Measurements from ENCODE around the gene EMC9.
A peak's percentile ranks its signal among the peaks of the same experiment; 100 is the strongest.

The EMC9 gene, protein sequence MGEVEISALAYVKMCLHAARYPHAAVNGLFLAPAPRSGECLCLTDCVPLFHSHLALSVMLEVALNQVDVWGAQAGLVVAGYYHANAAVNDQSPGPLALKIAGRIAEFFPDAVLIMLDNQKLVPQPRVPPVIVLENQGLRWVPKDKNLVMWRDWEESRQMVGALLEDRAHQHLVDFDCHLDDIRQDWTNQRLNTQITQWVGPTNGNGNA

GRCh38 chr14:24141097-24141880, at the start of gene EMC9:
TSS of gene EMC9 (minus strand) at chr14:24141591. CDS start at chr14:24141304, 287 bp downstream.
- peak; percentile 98 for DNase-seq (ENCODE audit: low read depth)

DNA sequence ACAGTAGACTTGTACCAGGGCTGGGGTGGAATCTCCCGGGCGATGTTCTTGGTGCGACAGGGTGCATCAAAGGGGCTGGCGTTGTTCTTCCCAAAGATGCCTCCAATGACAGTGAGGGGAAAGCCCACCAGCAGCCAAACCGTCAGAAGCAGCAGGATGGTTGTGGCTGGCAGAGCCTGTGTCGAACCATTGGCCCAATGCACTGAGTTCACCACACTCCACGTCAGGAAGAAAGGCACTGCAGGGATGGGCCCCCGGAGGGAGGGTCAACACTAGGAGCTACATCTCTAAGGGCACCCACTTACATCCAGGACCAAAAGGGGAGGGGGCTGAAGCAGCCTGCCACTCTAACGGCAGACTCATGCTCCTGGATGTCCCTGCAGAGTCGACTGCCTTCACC, 49.0 kb upstream of the EMC9 start:
- no peak for DNase-seq (ENCODE audit: low read depth)

- no peak for DNase-seq (ENCODE audit: low read depth)
These were observed 48.1 kb upstream of the EMC9 start for GRCh38 chr14:24189460-24189859.

GRCh38 chr14:24189059-24189375, 47.6 kb upstream of the EMC9 start:
- DNase-seq (ENCODE audit: low read depth): no peak

GRCh38 chr14:24188251-24189058, 47.1 kb upstream of the EMC9 start, which contains the start of gene IPO4:
TSS of gene IPO4 (minus strand) at chr14:24188816. CDS start at chr14:24188787, 29 bp downstream.
- peak; percentile 98 for DNase-seq (ENCODE audit: low read depth)

DNA sequence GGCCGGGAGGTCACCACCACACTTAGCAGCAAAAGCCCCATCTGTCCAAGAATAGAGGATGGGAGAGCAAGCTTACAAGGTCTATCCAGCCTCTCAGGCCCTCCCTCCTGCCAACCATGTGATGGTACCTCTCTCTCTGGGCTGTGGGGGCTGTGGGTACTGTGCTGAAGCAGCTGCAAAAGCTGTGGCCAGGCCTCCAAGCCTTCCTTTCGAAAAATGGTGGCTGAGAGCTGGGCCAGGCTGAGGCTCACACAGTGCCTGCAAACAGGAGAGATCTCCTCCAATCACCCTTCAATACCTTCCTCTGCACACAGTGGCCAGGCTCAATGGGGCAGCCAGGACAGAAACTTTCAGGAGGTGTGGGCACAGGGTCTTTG, 46.1 kb upstream of the EMC9 start:
- DNase-seq (ENCODE audit: low read depth): no peak

- no peak for DNase-seq (ENCODE audit: low read depth)
These were observed 45.6 kb upstream of the EMC9 start for GRCh38 chr14:24186831-24187538.

DNA sequence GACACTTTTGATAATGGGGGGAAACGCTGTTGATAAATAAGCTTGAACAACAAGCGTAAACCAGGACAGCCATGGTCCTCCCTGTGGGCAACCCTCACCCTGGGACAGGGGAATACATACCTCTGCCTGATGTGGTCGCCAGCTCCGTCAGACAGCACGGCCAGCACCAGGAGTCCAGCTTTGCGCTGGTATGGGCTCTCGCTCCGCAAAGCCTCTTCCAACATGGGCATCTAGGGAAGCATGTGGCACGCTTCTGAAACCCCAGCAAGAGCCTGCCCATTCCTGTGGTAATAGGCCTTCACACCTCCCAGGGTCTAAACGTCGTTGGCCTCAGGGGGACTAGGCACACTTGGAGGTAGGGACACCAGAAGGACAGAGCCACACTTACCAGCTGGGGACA, 44.4 kb upstream of the EMC9 start:
- no peak for DNase-seq (ENCODE audit: low read depth)

DNA sequence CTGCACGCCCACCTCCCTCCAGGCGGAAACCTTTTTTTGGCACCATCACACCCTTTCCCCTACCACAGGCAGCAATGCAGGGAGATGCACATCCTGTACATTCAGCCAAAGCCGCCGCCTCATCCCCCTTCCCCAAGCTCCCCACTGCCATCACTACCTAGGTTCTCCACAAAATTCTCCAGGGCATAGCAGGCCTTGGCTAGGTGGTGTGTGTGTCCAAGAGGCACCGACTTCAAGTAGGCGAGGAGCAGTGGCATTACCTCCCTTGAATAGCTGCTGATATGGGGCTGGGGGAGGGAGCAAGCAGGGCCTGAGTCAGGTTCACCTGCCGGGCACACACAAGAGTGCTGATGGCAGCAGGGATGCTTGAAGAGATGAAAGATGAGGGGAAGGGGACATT, 43.6 kb upstream of the EMC9 start:
- no peak for DNase-seq (ENCODE audit: low read depth)

GRCh38 chr14:24184104-24184970, 42.9 kb upstream of the EMC9 start:
- DNase-seq (ENCODE audit: low read depth): no peak

GRCh38 chr14:24183014-24183481, 41.7 kb upstream of the EMC9 start:
- DNase-seq (ENCODE audit: low read depth): no peak

GRCh38 chr14:24182110-24182882, 40.9 kb upstream of the EMC9 start:
- DNase-seq (ENCODE audit: low read depth): no peak

GRCh38 chr14:24181371-24182077, 40.1 kb upstream of the EMC9 start:
- DNase-seq (ENCODE audit: low read depth): no peak

- DNase-seq (ENCODE audit: low read depth): peak; percentile 84
These were observed 38.8 kb upstream of the EMC9 start for GRCh38 chr14:24179961-24180796.

DNA sequence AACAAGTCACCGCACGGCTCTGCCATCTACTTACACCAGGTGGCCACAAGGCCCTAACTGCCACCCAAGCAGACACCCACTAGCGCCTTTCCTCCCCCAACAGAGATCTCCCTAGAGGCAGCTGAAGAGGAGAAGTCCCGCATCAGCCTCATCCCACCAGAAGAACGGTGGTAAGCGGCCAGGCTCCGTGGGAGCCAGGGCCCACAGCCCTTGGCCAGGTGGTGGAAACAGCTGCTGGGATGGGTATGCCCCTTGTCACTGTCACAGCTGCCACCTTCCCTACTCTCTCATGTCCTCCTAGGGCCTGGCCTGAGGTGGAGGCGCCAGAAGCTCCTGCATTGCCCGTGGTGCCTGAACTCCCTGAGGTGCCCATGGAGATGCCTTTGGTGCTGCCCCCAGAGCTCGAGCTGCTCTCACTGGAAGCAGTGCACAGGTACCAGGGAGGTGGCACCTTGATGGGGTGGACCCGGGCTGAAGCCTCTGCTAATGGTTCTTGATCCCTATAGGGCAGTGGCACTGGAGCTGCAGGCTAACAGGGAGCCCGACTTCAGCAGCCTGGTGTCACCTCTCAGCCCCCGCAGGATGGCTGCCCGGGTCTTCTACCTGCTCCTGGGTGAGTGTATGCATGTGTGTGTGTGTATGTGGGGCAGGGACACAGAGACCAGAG, 38.0 kb upstream of the EMC9 start:
- no peak for DNase-seq (ENCODE audit: low read depth)

DNA sequence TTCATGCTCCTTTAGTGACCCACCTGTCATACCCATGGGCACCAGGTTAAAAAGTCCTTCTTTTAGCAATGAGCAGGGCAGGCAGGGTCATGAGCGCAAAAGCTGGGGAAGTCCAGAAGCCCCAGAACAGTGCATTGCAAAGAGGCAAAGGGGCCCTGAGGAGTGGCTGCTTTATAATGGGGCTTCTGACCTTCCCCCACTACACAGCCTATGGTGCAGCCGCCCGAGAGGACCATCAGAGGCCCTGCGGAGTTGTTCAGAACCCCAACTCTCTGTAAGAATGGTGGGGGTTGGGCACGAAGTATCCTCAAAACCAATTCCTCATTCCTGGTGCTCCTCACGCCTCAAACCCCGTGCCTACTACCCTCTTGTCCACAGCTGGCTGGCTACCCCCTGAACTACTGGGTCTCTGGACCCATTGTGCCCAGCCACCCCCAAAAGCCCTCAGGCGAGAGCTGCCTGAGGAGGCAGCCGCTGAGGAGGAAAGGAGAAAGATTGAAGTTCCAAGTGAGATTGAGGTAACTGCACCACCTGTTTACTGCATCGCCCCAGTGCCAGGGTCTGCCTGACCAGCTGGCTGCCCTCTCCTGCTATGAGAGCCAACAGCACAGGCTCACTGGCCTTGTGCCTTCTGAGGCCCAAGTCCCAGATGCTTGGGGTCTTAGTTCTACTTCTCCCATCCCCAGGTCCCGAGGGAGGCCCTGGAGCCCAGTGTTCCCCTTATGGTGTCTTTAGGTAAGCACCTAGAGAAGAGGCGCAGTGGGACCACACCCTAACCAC, 37.2 kb upstream of the EMC9 start:
- no peak for DNase-seq (ENCODE audit: low read depth)

DNA sequence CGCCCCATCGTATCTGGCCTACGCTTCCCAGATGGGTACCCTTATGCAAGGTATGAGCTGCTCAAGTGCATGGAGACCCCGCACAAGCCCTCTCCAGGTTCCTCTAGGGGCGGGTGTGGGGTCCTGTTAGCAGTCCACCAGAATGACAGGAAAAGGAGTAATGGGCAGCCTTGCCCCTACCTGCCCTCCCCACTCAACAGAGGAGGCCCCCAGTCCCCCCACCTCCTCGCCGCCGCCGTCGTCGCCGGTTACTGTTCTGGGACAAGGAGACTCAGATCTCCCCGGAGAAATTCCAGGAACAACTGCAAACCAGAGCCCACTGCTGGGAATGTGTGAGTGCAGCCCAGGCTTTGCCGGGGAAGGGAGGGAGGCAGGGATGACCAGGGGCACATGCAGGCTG, 36.5 kb upstream of the EMC9 start:
- no peak for DNase-seq (ENCODE audit: low read depth)
